DND-41 (cell line): ENCODE data around the gene SMURF2.
"Not testable (repeated sequence)": the region's sequence is repeated elsewhere in the genome, so short reads cannot be mapped to it uniquely, and the experiment has no call there.

Experiments
- EZH2 ChIP-seq: IDR thresholded peaks from 3 replicates; pipeline ENCODE4 v1.6.1; 2012; ENCODE audit warnings: borderline replicate concordance, low read depth, mild to moderate bottlenecking, moderate library complexity, low read length, inconsistent platforms; ENCODE audit not compliant: severe bottlenecking
- TF ChIP-seq, protein P1 (sequence below): IDR thresholded peaks from 2 replicates; pipeline ENCODE4 v1.5.1; 2012; ENCODE audit warnings: borderline replicate concordance, low read length, moderate library complexity, mild to moderate bottlenecking; ENCODE audit not compliant: poor library complexity, severe bottlenecking; ENCODE audit errors: extremely low read depth

DNA sequence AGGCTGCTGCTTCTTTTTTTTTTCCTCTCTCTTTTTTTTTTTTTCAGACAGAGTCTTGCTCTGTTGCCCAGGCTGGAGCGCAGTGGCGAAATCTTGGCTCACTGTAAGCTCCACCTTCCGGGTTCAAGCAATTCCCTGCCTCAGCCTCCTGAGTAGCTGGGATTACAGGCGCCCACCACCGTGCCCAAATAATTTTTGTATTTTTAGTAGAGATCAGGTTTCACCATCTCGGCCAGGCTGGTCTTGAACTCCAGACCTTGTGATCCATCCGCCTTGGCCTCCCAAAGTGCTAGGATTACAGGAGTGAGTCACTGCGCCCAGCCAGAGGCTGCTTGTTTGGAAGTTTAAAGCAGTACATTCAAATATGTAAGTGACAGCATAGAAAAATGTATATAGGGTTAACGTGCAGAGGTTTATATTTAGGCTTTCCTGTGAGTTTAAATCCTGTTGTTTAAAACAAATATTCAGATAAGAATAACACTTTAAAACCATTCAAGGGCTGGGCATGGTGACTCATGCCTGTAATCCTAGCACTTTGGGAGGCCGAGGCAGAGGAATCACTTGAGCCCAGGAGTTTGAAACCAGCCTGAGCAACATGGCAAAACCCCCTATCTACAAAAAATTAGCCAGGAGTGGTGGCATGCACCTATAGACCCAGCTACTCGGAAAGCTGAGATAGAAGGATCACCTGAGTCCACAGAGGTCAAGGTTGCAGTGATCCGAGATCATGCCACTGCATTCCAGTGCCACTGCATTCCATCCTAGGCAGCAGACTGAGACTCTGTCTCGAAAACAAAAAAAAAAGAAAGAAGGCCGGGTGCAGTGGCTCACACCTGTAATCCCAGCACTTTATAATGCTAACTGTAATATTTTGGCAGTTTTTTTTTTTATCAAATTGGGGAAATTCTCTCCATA lies 6.0 kb upstream of the SMURF2 start:
- TF ChIP-seq, protein P1, sequence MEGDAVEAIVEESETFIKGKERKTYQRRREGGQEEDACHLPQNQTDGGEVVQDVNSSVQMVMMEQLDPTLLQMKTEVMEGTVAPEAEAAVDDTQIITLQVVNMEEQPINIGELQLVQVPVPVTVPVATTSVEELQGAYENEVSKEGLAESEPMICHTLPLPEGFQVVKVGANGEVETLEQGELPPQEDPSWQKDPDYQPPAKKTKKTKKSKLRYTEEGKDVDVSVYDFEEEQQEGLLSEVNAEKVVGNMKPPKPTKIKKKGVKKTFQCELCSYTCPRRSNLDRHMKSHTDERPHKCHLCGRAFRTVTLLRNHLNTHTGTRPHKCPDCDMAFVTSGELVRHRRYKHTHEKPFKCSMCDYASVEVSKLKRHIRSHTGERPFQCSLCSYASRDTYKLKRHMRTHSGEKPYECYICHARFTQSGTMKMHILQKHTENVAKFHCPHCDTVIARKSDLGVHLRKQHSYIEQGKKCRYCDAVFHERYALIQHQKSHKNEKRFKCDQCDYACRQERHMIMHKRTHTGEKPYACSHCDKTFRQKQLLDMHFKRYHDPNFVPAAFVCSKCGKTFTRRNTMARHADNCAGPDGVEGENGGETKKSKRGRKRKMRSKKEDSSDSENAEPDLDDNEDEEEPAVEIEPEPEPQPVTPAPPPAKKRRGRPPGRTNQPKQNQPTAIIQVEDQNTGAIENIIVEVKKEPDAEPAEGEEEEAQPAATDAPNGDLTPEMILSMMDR, result not testable (repeated sequence)
- TF ChIP-seq EZH2, result not testable (repeated sequence)
